Psoas muscle (tissue), 8 donors: ENCODE results near the gene SCN3A. TPM values are rescaled to one million over a fixed set of nuclear protein-coding genes. Genes with fewer than 3 reads are reported as not detected.

ENCODE experiments used
- ATAC-seq, 4 donors: fragments of 200-7000 bp; cut with Tn5 transposase; one replicate each; pipeline ENCODE4 v1.9.1; 2020; ENCODE audit warnings: moderate library complexity in 3 of 4, mild to moderate bottlenecking in 2 of 4
- DNase-seq, 2 donors: peaks; one replicate each; pipeline ENCODE4 v3.0.0-alpha.2; 2020
- H3K27ac ChIP-seq: fragments of 200-600 bp; one replicate; pipeline ENCODE4 v1.8.0; 2022
- H3K27me3 ChIP-seq, 3 donors: fragments of 200-600 bp in 1 of 3; one replicate each; pipeline versions ENCODE4 v1.6.1 to v1.8.0; 2013 to 2022; ENCODE audit warnings: low read length in 2 of 3, mild to moderate bottlenecking in 2 of 3, moderate library complexity in 1 of 3; ENCODE audit not compliant: insufficient read depth in 3 of 3
- H3K36me3 ChIP-seq, 2 donors: fragments of 200-600 bp in 1 of 2; one replicate each; pipeline versions ENCODE4 v1.6.1 to v1.8.0; 2013 to 2022; ENCODE audit warnings: low read depth in 1 of 2, mild to moderate bottlenecking in 1 of 2, moderate library complexity in 1 of 2; ENCODE audit not compliant: insufficient read depth in 1 of 2
- H3K4me1 ChIP-seq: fragments of 200-600 bp; one replicate; pipeline ENCODE4 v1.8.0; 2022
- H3K4me3 ChIP-seq: fragments of 200-600 bp; one replicate; pipeline ENCODE4 v1.8.0; 2022; ENCODE audit warnings: mild to moderate bottlenecking
- H3K9me3 ChIP-seq: fragments of 200-600 bp; one replicate; pipeline ENCODE4 v1.8.0; 2022
- WGBS, 3 donors: extraction: QIAGEN DNeasy Blood & Tissue Kit; methylation state at CpG; one replicate each; pipeline versions ENCODE4 v1.1.6 to v1.1.7; 2013; 5-methylcytosine and 5-hydroxymethylcytosine counted together
- intact Hi-C, 2 donors: fragments of 100-400 bp; cut with DNase I; formaldehyde crosslinking; loops; one replicate each; pipeline versions ENCODE4 v1.11.0 to v1.14.2; 2022
- polyA plus RNA-seq, 3 donors: library from polyadenylated mRNA; stranded (reverse); fragments of 200-250 nt; gene quantifications; one replicate each; pipeline ENCODE4 v1.2.3, GENCODE V29; 2013
- total RNA-seq, 4 donors: library from RNA; stranded (reverse); fragmentation: NEBNext Ultra II Directional in 2 of 4; extraction: Animal tissue kit (Norgen Biotek cat#: 25700) in 2 of 4; gene quantifications; one replicate each; pipeline versions ENCODE4 v1.2.1 to v1.2.4, GENCODE V29; 2021 to 2023
- TF ChIP-seq, protein P1 (sequence below): fragments of 200-600 bp; IDR thresholded peaks from one replicate; pipeline ENCODE4 v1.8.0; 2022; ENCODE audit warnings: antibody characterized with exemption
- donor health status: healthy with polysubstance abuse.
- donor health status: DM: no; HTN: no; CAD: no; lungs with moderate emphysema.
- donor health status: Bipolar disorder and iron deficiency.
- donor health status: healthy.
- donor health status: DM: yes; HTN: yes; CAD: no.
- donor health status: DM: no; HTN: no; CAD: no.
- donor health status: DM: no; HTN: no; CAD: no.
- donor health status: DM: yes; HTN: yes; CAD: no.

Gene SCN3A
- total and polyA plus RNA-seq, 7 donors = 0.10 to 1.7 (median 0.58) TPM

DNA sequence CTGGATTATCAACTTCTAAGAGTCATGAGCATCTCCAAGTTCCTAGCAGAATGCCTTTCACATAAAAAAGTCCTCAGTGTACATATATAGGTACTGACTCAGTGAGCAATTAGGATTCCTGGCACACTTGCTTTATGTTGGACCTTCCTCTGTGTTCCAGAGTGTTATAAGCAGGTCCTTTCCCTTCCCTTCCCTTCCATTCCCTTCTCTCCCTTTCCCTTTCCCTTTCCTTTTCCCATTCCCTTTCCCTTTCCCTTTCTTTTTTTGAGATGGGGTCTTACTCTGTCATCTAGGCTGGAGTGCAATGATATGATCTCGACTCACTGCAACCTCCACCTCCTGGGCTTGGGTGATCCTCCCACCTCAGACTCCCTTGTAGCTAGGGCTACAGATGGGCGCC is 48.7 kb downstream of the SCN3A start:
- Histone ChIP-seq H3K9me3 (no peaks in the 10 kb centered on the region), H3K4me1 (no peaks in the 10 kb centered on the region), H3K4me3 (no peak overlapping the region), H3K36me3 (no peaks in the 10 kb centered on the region), H3K27me3 (no peaks in the 10 kb centered on the region), H3K27ac (no peak overlapping the region)
- 83 to 92% (median 84%) methylated on average over 2 of the region's 2 CpGs for WGBS, 3 donors
- DNase-seq = no peak
- intact Hi-C loops = no loop called here
- TF ChIP-seq, protein P1, sequence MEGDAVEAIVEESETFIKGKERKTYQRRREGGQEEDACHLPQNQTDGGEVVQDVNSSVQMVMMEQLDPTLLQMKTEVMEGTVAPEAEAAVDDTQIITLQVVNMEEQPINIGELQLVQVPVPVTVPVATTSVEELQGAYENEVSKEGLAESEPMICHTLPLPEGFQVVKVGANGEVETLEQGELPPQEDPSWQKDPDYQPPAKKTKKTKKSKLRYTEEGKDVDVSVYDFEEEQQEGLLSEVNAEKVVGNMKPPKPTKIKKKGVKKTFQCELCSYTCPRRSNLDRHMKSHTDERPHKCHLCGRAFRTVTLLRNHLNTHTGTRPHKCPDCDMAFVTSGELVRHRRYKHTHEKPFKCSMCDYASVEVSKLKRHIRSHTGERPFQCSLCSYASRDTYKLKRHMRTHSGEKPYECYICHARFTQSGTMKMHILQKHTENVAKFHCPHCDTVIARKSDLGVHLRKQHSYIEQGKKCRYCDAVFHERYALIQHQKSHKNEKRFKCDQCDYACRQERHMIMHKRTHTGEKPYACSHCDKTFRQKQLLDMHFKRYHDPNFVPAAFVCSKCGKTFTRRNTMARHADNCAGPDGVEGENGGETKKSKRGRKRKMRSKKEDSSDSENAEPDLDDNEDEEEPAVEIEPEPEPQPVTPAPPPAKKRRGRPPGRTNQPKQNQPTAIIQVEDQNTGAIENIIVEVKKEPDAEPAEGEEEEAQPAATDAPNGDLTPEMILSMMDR = no peak
- no peak for ATAC-seq

DNA sequence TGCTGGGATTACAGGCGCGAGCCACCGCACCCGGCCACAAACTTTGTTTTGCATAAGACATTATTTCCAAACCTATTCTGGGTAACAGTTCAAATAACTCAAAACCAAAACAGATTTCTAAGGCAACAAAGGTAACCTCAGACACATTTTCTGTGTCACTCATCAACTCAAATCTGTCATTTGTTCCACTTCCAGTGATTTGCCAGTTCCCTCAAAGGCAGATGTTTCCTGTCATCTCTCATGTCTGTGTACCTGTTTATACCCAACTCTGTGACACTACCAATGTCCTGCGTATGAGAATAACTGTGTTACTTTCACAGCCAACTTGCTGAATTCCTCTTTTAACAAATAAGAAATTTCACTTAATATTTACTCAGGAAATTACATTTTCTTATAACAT is 54.4 kb downstream of the SCN3A start:
- WGBS, 3 donors = 73 to 84% (median 79%) methylated on average over 5 of the region's 5 CpGs
- Histone ChIP-seq H3K36me3 (no peaks in the 10 kb centered on the region), H3K4me1 (no peaks in the 10 kb centered on the region), H3K9me3 (no peaks in the 10 kb centered on the region), H3K4me3 (no peak overlapping the region), H3K27ac (no peak overlapping the region), H3K27me3 (no peaks in the 10 kb centered on the region)
- TF ChIP-seq, protein P1 = no peak
- ATAC-seq (no peak), DNase-seq (no peak)
- intact Hi-C loops = no loop called here

DNA sequence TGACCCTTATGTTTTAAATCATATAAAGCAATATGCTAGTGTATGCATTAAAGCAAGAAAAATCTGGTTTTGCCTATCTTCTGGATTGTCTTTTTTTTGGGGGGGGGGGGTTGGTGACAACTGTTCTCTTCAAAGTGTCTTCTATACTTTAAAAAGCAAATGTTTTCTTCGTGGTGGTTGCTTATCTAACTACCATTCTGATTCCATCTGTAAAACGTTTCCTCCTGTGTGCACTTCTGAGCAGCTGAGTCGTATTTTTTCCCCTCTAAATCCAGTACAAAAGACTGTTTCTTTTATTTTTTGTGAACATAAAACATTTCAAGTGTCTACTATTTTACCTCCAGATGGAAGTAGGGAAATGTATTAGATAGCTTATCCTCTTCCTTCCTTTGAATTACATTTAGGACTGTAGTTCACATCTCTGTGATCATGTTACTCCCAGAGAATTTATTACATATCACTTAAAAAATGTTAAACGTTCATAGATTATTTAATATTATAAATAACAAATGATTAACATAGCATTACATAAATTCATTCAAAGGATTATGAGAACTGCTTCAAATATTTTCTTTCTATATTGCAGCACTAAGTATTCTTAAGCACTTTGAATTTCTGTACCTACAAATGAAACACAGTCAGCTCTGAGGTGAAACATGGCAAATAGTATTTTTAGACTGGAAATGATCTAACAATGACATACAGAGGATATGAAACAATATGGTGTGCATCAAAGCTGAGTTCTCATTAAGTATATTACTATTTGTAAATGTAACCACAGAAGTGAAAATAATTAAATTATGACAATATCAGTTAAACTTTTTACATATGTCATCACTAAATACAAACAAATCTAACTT is 56.4 kb downstream of the SCN3A start:
- DNase-seq (no peak), ATAC-seq (no peak)
- H3K27ac ChIP-seq = no peak overlapping the region
- TF ChIP-seq, protein P1 = no peak
- no peak overlapping the region for H3K4me3 ChIP-seq
- H3K27me3 ChIP-seq = no peaks in the 10 kb centered on the region
- intact Hi-C loops = no loop called here
- no peaks in the 10 kb centered on the region for H3K9me3 ChIP-seq
- 9 to 15% (median 12%) methylated on average over 4 of the region's 4 CpGs for WGBS, 3 donors
- no peaks in the 10 kb centered on the region for H3K4me1 ChIP-seq
- H3K36me3 ChIP-seq = no peaks in the 10 kb centered on the region

DNA sequence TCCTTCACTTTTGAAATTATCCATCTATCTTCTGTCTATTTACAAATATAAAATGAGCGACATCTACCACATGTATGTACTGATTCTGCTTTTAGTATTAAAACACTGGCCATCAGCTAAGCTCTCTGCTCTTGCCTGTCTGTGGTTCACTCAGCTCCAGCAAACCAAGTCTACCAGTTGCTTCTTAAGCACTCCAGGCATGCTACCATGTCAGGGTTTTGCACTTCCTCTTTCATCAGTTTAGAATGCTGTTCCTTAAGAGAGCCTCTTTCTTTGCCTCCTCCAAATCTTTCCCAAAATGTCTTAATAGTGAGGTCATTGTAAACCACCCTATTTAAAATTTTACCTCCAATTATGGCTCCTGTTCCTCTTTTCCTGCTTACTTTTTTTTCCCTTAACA is 59.5 kb downstream of the SCN3A start:
- 93 to 95% (median 93%) methylated on average over 1 of the region's 1 CpG for WGBS, 3 donors
- Histone ChIP-seq H3K4me3 (no peak overlapping the region), H3K36me3 (no peaks in the 10 kb centered on the region), H3K27ac (no peak overlapping the region), H3K27me3 (no peaks in the 10 kb centered on the region), H3K4me1 (no peaks in the 10 kb centered on the region), H3K9me3 (no peaks in the 10 kb centered on the region)
- intact Hi-C loops = no loop called here
- DNase-seq (no peak), ATAC-seq (no peak)
- TF ChIP-seq, protein P1 = no peak
